LNCaP clone FGC (cell line): ENCODE measurements around the gene BPIFA1.

ENCODE experiments used
- DNase-seq: peaks from one replicate; pipeline ENCODE4 v3.0.0-alpha.2; 2011; ENCODE audit warnings: low read depth
- H3K4me3 ChIP-seq: 2 replicates; pipeline ENCODE4 v1.5.1; 2011; ENCODE audit warnings: mild to moderate bottlenecking, low read depth, low read length, control low read depth
- TF ChIP-seq, protein P1 (sequence below): IDR thresholded peaks from 2 replicates; pipeline ENCODE4 v1.5.1; 2012; ENCODE audit warnings: mild to moderate bottlenecking; ENCODE audit not compliant: control insufficient read depth, insufficient read depth; ENCODE audit errors: extremely low read depth

The BPIFA1 gene

DNA sequence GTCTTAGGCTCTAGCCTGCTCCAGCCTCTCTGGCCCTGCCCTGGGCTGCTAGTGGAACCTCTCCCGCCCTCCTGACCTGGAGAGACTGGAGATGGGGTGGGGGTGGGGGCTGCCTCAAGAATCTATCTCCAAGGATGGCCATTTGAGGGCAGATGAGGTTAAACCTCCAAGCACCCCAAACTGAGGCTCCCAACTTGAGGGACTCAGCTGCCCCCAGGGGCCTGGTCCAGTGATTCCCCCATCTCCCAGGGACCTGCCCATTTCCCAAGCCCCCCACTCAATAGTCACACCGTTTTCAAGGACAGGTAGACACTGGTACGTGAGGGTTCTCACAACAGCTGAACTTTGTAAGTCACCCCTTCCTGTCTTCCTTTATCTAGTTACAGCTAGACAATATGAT is 40.1 kb downstream of the BPIFA1 start:
- H3K4me3 ChIP-seq: no peak overlapping the region
- TF ChIP-seq, protein P1, sequence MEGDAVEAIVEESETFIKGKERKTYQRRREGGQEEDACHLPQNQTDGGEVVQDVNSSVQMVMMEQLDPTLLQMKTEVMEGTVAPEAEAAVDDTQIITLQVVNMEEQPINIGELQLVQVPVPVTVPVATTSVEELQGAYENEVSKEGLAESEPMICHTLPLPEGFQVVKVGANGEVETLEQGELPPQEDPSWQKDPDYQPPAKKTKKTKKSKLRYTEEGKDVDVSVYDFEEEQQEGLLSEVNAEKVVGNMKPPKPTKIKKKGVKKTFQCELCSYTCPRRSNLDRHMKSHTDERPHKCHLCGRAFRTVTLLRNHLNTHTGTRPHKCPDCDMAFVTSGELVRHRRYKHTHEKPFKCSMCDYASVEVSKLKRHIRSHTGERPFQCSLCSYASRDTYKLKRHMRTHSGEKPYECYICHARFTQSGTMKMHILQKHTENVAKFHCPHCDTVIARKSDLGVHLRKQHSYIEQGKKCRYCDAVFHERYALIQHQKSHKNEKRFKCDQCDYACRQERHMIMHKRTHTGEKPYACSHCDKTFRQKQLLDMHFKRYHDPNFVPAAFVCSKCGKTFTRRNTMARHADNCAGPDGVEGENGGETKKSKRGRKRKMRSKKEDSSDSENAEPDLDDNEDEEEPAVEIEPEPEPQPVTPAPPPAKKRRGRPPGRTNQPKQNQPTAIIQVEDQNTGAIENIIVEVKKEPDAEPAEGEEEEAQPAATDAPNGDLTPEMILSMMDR: no peak
- DNase-seq: no peak

DNA sequence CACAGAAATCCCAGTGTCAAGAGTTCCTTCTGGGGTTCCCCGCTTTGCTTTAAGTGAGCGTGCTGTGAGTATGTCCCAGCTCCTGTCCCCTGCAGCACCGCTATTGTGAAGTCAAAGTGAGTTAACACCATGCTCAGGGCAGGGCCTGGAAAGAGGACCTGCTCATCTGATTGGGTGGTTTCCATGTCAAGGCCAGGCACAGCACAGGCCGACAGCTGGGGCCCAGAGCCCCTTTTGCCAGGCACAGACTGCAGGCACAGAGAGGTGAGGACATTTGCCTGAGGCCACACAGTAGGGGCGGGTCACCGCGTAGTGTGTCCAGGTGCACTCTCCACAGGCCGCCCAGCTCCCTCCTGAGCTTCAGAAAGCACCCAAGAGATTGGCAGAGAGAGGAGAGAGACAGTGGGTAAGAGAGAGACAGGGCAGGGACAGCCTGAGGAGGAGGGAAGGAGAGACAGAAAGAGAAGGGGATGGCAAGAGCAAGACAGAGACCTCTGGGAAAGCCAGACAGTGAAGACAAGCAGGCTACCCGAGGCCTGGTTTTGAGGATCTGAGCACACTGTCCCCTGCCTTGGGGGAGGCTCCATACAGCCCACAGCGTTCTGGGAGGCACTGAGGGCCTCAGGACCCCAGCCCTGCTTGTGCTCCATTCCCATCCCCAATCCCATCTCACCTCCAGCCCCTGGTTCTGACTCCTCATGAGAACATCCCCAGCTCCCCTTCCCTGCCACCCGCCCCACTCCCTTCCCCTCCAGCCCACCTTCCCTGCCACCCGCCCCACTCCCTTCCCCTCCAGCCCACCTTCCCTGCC is 40.7 kb downstream of the BPIFA1 start:
- TF ChIP-seq, protein P1: no peak
- H3K4me3 ChIP-seq: no peak overlapping the region
- no peak for DNase-seq

DNA sequence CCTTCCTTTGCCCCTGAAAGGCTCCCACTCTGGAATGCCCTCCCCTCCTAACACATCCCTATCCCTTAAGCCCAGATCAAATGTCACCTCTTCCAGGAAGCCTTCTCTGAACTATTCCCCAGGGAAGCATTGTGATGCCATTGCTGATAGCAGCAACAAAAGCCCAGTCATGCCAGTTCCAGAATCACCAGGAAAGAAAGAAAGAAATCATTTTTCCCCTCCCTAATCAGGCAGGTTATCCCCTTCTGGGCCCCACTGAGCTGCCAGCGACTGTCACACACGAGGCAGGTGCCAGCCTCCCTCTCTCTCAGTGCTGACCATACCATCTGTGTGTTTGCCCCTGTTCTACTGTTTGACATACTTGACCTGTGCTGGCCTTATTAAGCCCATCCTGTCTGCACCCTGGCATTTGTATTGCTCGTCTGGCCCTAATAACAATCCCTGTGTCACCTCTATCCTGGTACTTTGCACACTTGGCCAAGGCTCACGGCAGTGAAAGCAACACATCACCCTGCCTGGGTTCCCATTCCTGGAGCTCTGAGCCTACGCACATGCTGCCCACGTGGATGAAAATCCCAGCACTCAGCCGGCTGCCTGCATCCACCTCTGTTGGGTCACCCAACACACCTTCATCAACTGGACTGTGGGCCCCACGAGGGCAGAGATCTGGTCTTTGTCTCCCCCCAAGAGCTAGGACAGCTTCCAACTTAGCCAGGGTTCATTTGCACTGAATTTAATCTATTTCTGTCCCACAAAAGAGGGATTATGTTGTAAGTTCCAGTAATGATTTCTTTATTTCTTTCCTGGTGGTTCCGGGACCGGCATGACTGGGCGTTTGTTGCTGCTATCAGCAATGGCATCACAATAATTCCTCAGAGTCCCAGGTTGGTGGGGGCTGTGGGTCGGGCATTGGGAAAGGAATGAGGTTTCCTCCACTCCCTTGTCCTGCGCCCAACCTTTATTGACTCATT is 42.0 kb downstream of the BPIFA1 start:
- no peak for DNase-seq
- TF ChIP-seq, protein P1: no peak
- H3K4me3 ChIP-seq: no peak overlapping the region

DNA sequence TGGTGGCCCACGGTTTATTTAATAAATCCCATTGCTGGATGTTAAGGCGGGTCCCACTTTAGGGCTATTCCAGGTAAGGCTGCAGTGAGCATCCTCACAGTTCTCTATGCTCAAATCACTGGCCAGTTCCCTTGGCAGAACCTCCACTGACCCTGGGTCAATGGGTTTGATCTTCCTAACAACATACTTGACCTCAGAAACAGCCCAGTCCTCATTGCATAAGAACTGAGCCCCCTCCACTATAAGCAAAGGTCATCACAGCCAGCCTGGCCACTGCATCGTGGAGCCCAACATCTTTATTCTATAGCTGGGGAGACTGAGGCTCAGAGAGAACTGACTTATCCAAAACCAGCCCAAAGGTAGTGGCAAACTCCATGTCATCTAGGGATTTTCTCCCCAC is 42.9 kb downstream of the BPIFA1 start:
- no peak overlapping the region for H3K4me3 ChIP-seq
- TF ChIP-seq, protein P1: no peak
- no peak for DNase-seq

DNA sequence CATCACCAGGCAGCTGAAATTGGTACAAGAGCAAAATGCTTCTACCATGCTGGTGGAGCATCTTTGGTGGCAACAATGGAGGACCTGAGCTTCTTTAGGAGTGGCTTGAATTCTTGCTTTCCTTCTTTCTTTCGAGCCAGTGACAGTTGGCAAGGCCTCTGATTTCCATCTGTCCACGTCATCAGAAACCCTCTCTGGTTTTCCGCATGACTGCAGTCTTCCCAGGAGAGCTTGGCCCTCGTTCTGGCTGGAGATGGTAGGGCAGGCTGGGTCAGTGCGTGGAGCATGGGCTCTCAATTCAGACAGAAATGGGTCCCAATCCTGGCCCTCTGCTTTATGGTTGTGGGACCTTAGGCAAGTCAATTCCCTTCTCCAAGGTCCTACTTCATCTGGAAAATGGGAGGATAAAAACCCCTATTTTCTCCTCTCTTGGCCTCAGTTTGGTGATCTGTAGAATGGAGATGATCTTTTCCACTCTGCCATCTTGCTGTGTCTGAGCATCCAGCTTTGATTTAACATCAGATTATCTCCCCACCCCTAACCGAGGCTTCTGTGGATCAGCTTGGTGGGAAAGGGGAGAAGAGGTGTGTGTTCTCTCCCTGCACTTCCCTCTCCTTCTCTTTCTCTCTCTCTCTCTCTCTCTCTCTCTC is 43.6 kb downstream of the BPIFA1 start:
- no peak for DNase-seq
- TF ChIP-seq, protein P1: no peak
- H3K4me3 ChIP-seq: no peak overlapping the region

DNA sequence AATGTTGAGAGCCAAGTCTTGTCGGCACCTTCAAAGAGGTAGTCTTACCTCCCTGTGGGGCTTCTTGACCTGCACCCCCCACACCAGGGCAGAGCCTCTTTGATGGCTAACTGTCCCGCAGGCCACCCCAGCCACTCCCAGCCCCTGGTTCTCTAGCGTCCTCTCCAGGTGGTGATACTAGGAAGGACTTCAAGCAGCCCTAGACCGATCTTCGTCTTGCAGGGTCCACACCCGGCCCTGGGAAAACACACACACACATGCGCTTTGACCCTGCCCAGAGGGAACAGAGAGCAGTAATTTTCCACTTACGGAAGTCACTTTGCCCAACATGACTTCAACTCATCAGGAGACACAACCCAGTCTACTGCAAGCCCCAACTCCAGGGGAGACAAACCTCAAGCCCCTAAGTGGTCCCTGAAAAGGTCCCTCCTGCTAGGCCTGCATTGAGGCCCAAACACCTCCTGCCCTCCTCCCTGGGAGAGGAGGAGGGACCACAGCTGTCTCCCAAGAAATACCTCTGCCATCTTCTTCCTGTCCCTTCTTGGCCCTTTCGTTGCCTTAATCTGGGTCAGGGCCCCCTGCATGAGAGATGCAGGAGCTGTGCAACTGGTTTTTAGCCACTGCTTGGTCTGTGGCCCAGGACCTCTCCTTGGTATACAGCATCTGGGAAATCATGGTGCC is 44.3 kb downstream of the BPIFA1 start:
- TF ChIP-seq, protein P1: no peak
- no peak overlapping the region for H3K4me3 ChIP-seq
- DNase-seq: no peak
